HEK293 (cell line): Measurements from ENCODE around the gene NEAT1.

Experiments
- EGR2 ChIP-seq: fragments of 450-650 bp; formaldehyde crosslinking; IDR thresholded peaks from 2 replicates; pipeline ENCODE4 v1.5.1; 2016; ENCODE audit warnings: low read depth, missing biosample characterization, missing genetic modification characterization
- GLIS1 ChIP-seq: fragments of 450-650 bp; formaldehyde crosslinking; IDR thresholded peaks from 2 replicates; pipeline ENCODE4 v1.5.1; 2016; ENCODE audit warnings: missing biosample characterization, missing genetic modification characterization
- IKZF3 ChIP-seq: fragments of 450-650 bp; IDR thresholded peaks from 2 replicates; pipeline ENCODE4 v1.5.0; 2018; ENCODE audit warnings: missing biosample characterization, mild to moderate bottlenecking, missing genetic modification characterization, moderate library complexity
- INSM2 ChIP-seq: fragments of 450-650 bp; formaldehyde crosslinking; IDR thresholded peaks from 2 replicates; pipeline ENCODE4 v1.5.1; 2016; ENCODE audit warnings: missing biosample characterization, missing genetic modification characterization
- PRDM10 ChIP-seq: fragments of 450-650 bp; formaldehyde crosslinking; IDR thresholded peaks from 2 replicates; pipeline ENCODE4 v1.5.1; 2016; ENCODE audit warnings: missing biosample characterization, missing genetic modification characterization
- SCRT1 ChIP-seq: fragments of 450-650 bp; formaldehyde crosslinking; IDR thresholded peaks from 2 replicates; pipeline ENCODE4 v1.5.1; 2016; ENCODE audit warnings: missing biosample characterization, missing genetic modification characterization, borderline replicate concordance
- SCRT2 ChIP-seq: fragments of 450-650 bp; formaldehyde crosslinking; IDR thresholded peaks from 2 replicates; pipeline ENCODE4 v1.5.1; 2016; ENCODE audit warnings: missing biosample characterization, missing genetic modification characterization
- TRIM28 ChIP-seq: IDR thresholded peaks from 2 replicates; pipeline ENCODE4 v1.6.1; 2011; ENCODE audit warnings: low read length, control low read depth, borderline replicate concordance
- WT1 ChIP-seq: fragments of 450-650 bp; formaldehyde crosslinking; IDR thresholded peaks from 2 replicates; pipeline ENCODE4 v1.5.1; 2016; ENCODE audit warnings: missing biosample characterization, missing genetic modification characterization
- YY2 ChIP-seq: fragments of 450-650 bp; formaldehyde crosslinking; IDR thresholded peaks from 2 replicates; pipeline ENCODE4 v1.5.1; 2016; ENCODE audit warnings: missing biosample characterization, missing genetic modification characterization
- ZBTB26 ChIP-seq: fragments of 450-650 bp; formaldehyde crosslinking; optimal IDR thresholded peaks from 2 replicates; pipeline ENCODE3; 2016; ENCODE audit warnings: missing biosample characterization, mild to moderate bottlenecking, missing genetic modification characterization
- ZFHX2 ChIP-seq: fragments of 450-650 bp; formaldehyde crosslinking; conservative IDR thresholded peaks from 2 replicates; pipeline ENCODE4 v1.5.1; 2016; ENCODE audit warnings: missing biosample characterization, missing genetic modification characterization
- ZIC2 ChIP-seq: fragments of 450-650 bp; formaldehyde crosslinking; IDR thresholded peaks from 2 replicates; pipeline ENCODE4 v1.5.1; 2016; ENCODE audit warnings: missing biosample characterization, missing genetic modification characterization
- ZNF10 ChIP-seq: fragments of 450-650 bp; formaldehyde crosslinking; IDR thresholded peaks from 2 replicates; pipeline ENCODE4 v1.5.1; 2017; ENCODE audit warnings: missing biosample characterization, missing genetic modification characterization
- ZNF114 ChIP-seq: fragments of 450-650 bp; formaldehyde crosslinking; IDR thresholded peaks from 2 replicates; pipeline ENCODE4 v1.5.0; 2017; ENCODE audit warnings: missing biosample characterization, missing genetic modification characterization
- ZNF121 ChIP-seq: fragments of 450-650 bp; formaldehyde crosslinking; IDR thresholded peaks from 2 replicates; pipeline ENCODE4 v1.5.1; 2016; ENCODE audit warnings: missing biosample characterization, missing genetic modification characterization
- ZNF335 ChIP-seq: fragments of 450-650 bp; formaldehyde crosslinking; conservative IDR thresholded peaks from 2 replicates; pipeline ENCODE4 v1.5.1; 2016; ENCODE audit warnings: missing biosample characterization, missing genetic modification characterization
- ZNF398 ChIP-seq: fragments of 450-650 bp; formaldehyde crosslinking; IDR thresholded peaks from 2 replicates; pipeline ENCODE4 v1.5.1; 2017; ENCODE audit warnings: missing biosample characterization, missing genetic modification characterization
- ZNF501 ChIP-seq: fragments of 450-650 bp; formaldehyde crosslinking; IDR thresholded peaks from 2 replicates; pipeline ENCODE4 v1.5.1; 2016; ENCODE audit warnings: missing biosample characterization, missing genetic modification characterization
- ZNF580 ChIP-seq: fragments of 450-650 bp; formaldehyde crosslinking; IDR thresholded peaks from 2 replicates; pipeline ENCODE4 v1.5.1; 2016; ENCODE audit warnings: missing biosample characterization, missing genetic modification characterization
- ZNF600 ChIP-seq: fragments of 450-650 bp; formaldehyde crosslinking; IDR thresholded peaks from 2 replicates; pipeline ENCODE4 v1.5.1; 2016; ENCODE audit warnings: missing biosample characterization, missing genetic modification characterization
- ZNF692 ChIP-seq: fragments of 450-650 bp; formaldehyde crosslinking; IDR thresholded peaks from 2 replicates; pipeline ENCODE4 v1.5.1; 2016; ENCODE audit warnings: missing biosample characterization, missing genetic modification characterization
- ZNF76 ChIP-seq: fragments of 450-650 bp; formaldehyde crosslinking; IDR thresholded peaks from 2 replicates; pipeline ENCODE4; 2016; ENCODE audit warnings: low read depth, missing biosample characterization, missing genetic modification characterization, borderline replicate concordance
- ZNF843 ChIP-seq: fragments of 450-650 bp; formaldehyde crosslinking; IDR thresholded peaks from 2 replicates; pipeline ENCODE4 v1.5.1; 2016; ENCODE audit warnings: missing biosample characterization, missing genetic modification characterization

NEAT1 gene

GRCh38 chr11:65491614-65492386 lies 69.2 kb downstream of the NEAT1 start (continued):
- TF ChIP-seq ZNF398 (tag by site-specific recombination) (peak; percentile 73), ZBTB26 (tag by site-specific recombination) (peak; percentile 18), YY2 (tag by site-specific recombination) (peak; percentile 68; the same call in 1 of the 2 replicates), ZNF580 (peak; percentile 22; the same call in 1 of the 2 replicates), ZNF501 (tag by site-specific recombination) (no peak), ZFHX2 (tag by site-specific recombination) (0 out of 2 replicates have a peak, but pooled peaks have one; percentile 5), SCRT2 (peak; percentile 72), PRDM10 (tag by site-specific recombination) (peak; percentile 99), WT1 (peak; percentile 59; the same call in 1 of the 2 replicates), ZIC2 (peak; percentile 99), ZNF10 (tag by site-specific recombination) (0 out of 2 replicates have a peak, but pooled peaks have one; percentile 59), ZNF114 (tag by site-specific recombination) (no peak), IKZF3 (tag by site-specific recombination) (peak; percentile 89), ZNF76 (tag by site-specific recombination) (0 out of 2 replicates have a peak, but pooled peaks have one; percentile 13), TRIM28 (no peak), ZNF121 (tag by site-specific recombination) (no peak), ZNF843 (peak; percentile 45; the same call in 1 of the 2 replicates), EGR2 (no peak), SCRT1 (tag by site-specific recombination) (0 out of 2 replicates have a peak, but pooled peaks have one; percentile 7), ZNF335 (tag by site-specific recombination) (peak; percentile 64), ZNF600 (peak; percentile 88), INSM2 (no peak), GLIS1 (tag by site-specific recombination) (peak; percentile 89), ZNF692 (tag by site-specific recombination) (peak; percentile 84)
